HAP-1 (cell line): ENCODE results near the gene ERICH6B.
A peak's percentile ranks its signal among the peaks of the same experiment; 100 is the strongest.

Source experiments
- DNase-seq, 2 experiments: peaks; one replicate each; pipeline ENCODE4 v3.0.0-alpha.2; 2016 to 2020; ENCODE audit warnings: low spot score in 2 of 2
- H3K27me3 ChIP-seq: fragments of 250-450 bp; sonication (Bioruptor Pico); 2 replicates; pipeline ENCODE4 v1.5.1; 2020; ENCODE audit warnings: low read depth, mild to moderate bottlenecking, moderate library complexity
- H3K36me3 ChIP-seq: fragments of 250-450 bp; sonication (Bioruptor Pico); replicated peaks from 2 replicates; pipeline ENCODE4 v1.5.1; 2020; ENCODE audit warnings: mild to moderate bottlenecking
- H3K4me1 ChIP-seq: fragments of 250-450 bp; sonication (Bioruptor Pico); 2 replicates; pipeline ENCODE4 v1.5.1; 2020; ENCODE audit warnings: mild to moderate bottlenecking
- H3K4me3 ChIP-seq: fragments of 250-450 bp; sonication (Bioruptor Pico); 2 replicates; pipeline ENCODE4 v1.5.1; 2020; ENCODE audit warnings: mild to moderate bottlenecking, moderate library complexity
- H3K9me3 ChIP-seq: fragments of 250-450 bp; sonication (Bioruptor Pico); 2 replicates; pipeline ENCODE4 v1.5.1; 2020; ENCODE audit warnings: mild to moderate bottlenecking, moderate library complexity
- in situ Hi-C: fragments of 300-500 bp; cut with MboI; formaldehyde crosslinking; loops from 3 replicates; pipeline ENCODE4 v1.14.3; 2020; ENCODE audit warnings: low sequenced_read_pairs, inconsistent platforms, mixed read lengths

Gene ERICH6B

GRCh38 chr13:45592758-45593157, 22.8 kb downstream of the ERICH6B start:
- H3K36me3 ChIP-seq: no peaks in the 10 kb centered on the region
- DNase-seq: no peak
- H3K4me3 ChIP-seq: no peak overlapping the region
- no peaks in the 10 kb centered on the region for H3K4me1 ChIP-seq
- H3K9me3 ChIP-seq: no peaks in the 10 kb centered on the region
- peaks cover 5% of the 10 kb centered on the region; the same call in 1 of the 2 replicates for H3K27me3 ChIP-seq
- in situ Hi-C loops: no loop called here

GRCh38 chr13:45590066-45590465, 25.5 kb downstream of the ERICH6B start:
- Histone ChIP-seq H3K36me3 (no peaks in the 10 kb centered on the region), H3K4me3 (no peak overlapping the region), H3K9me3 (no peaks in the 10 kb centered on the region), H3K4me1 (no peaks in the 10 kb centered on the region), H3K27me3 (peaks cover 5% of the 10 kb centered on the region; the same call in 1 of the 2 replicates)
- no peak for DNase-seq
- in situ Hi-C loops: no loop called here

- Histone ChIP-seq H3K4me1 (no peaks in the 10 kb centered on the region), H3K4me3 (no peak overlapping the region), H3K27me3 (no peaks in the 10 kb centered on the region), H3K36me3 (no peaks in the 10 kb centered on the region), H3K9me3 (no peaks in the 10 kb centered on the region)
- no peak for DNase-seq
- in situ Hi-C loops: no loop called here
These were observed 27.6 kb downstream of the ERICH6B start for GRCh38 chr13:45587897-45588296.

- peak in 1 of 2 experiments; percentile 11 for DNase-seq
- in situ Hi-C loops: no loop called here
These were observed 30.7 kb downstream of the ERICH6B start for GRCh38 chr13:45584816-45585215.

GRCh38 chr13:45582408-45583076, 33.0 kb downstream of the ERICH6B start:
- in situ Hi-C loops: no loop called here
- H3K27me3 ChIP-seq: no peaks in the 10 kb centered on the region

More at GRCh38 chr13:45584816-45585215, 30.7 kb downstream of the ERICH6B start:
- Histone ChIP-seq H3K9me3 (no peaks in the 10 kb centered on the region), H3K4me3 (no peak overlapping the region), H3K36me3 (no peaks in the 10 kb centered on the region), H3K27me3 (no peaks in the 10 kb centered on the region), H3K4me1 (no peaks in the 10 kb centered on the region)

GRCh38 chr13:45576466-45576865, 39.1 kb downstream of the ERICH6B start:
- in situ Hi-C loops: no loop called here

More at GRCh38 chr13:45582408-45583076, 33.0 kb downstream of the ERICH6B start:
- no peak for DNase-seq
- H3K36me3 ChIP-seq: no peaks in the 10 kb centered on the region
- no peaks in the 10 kb centered on the region for H3K4me1 ChIP-seq
- no peaks in the 10 kb centered on the region for H3K9me3 ChIP-seq
- H3K4me3 ChIP-seq: no peak overlapping the region

GRCh38 chr13:45575830-45576180, 39.7 kb downstream of the ERICH6B start:
- DNase-seq: no peak
- Histone ChIP-seq H3K27me3 (no peaks in the 10 kb centered on the region), H3K4me1 (no peaks in the 10 kb centered on the region), H3K9me3 (no peaks in the 10 kb centered on the region), H3K4me3 (no peak overlapping the region), H3K36me3 (no peaks in the 10 kb centered on the region)
- in situ Hi-C loops: no loop called here

More at GRCh38 chr13:45576466-45576865, 39.1 kb downstream of the ERICH6B start:
- H3K27me3 ChIP-seq: no peaks in the 10 kb centered on the region
- H3K9me3 ChIP-seq: no peaks in the 10 kb centered on the region
- no peaks in the 10 kb centered on the region for H3K36me3 ChIP-seq
- no peaks in the 10 kb centered on the region for H3K4me1 ChIP-seq
- DNase-seq: no peak
- H3K4me3 ChIP-seq: no peak overlapping the region

GRCh38 chr13:45575146-45575829, 40.3 kb downstream of the ERICH6B start:
- in situ Hi-C loops: no loop called here

GRCh38 chr13:45565331-45565730, 50.2 kb downstream of the ERICH6B start:
- Histone ChIP-seq H3K27me3 (no peaks in the 10 kb centered on the region), H3K36me3 (no peaks in the 10 kb centered on the region), H3K9me3 (peaks cover 4% of the 10 kb centered on the region), H3K4me1 (no peaks in the 10 kb centered on the region), H3K4me3 (no peak overlapping the region)
- in situ Hi-C loops: no loop called here
- DNase-seq: no peak

More at GRCh38 chr13:45575146-45575829, 40.3 kb downstream of the ERICH6B start:
- H3K4me1 ChIP-seq: no peaks in the 10 kb centered on the region
- DNase-seq: no peak
- no peaks in the 10 kb centered on the region for H3K36me3 ChIP-seq
- H3K27me3 ChIP-seq: no peaks in the 10 kb centered on the region
- H3K4me3 ChIP-seq: no peak overlapping the region
- H3K9me3 ChIP-seq: no peaks in the 10 kb centered on the region

- DNase-seq: no peak
- Histone ChIP-seq H3K27me3 (no peaks in the 10 kb centered on the region), H3K4me1 (no peaks in the 10 kb centered on the region), H3K9me3 (peaks cover 4% of the 10 kb centered on the region), H3K4me3 (no peak overlapping the region), H3K36me3 (no peaks in the 10 kb centered on the region)
- in situ Hi-C loops: no loop called here
These were observed 51.3 kb downstream of the ERICH6B start for GRCh38 chr13:45564133-45564776.

GRCh38 chr13:45554604-45555109, 60.9 kb downstream of the ERICH6B start:
- in situ Hi-C loops: no loop called here

GRCh38 chr13:45548281-45548680, 67.3 kb downstream of the ERICH6B start:
- Histone ChIP-seq H3K36me3 (no peaks in the 10 kb centered on the region), H3K4me3 (no peak overlapping the region), H3K27me3 (no peaks in the 10 kb centered on the region), H3K9me3 (no peaks in the 10 kb centered on the region), H3K4me1 (no peaks in the 10 kb centered on the region)
- in situ Hi-C loops: no loop called here
- DNase-seq: no peak

More at GRCh38 chr13:45554604-45555109, 60.9 kb downstream of the ERICH6B start:
- Histone ChIP-seq H3K36me3 (no peaks in the 10 kb centered on the region), H3K27me3 (no peaks in the 10 kb centered on the region), H3K9me3 (no peaks in the 10 kb centered on the region), H3K4me3 (no peak overlapping the region), H3K4me1 (no peaks in the 10 kb centered on the region)
- DNase-seq: no peak

GRCh38 chr13:45546410-45546765, 69.2 kb downstream of the ERICH6B start:
- DNase-seq: no peak
- Histone ChIP-seq H3K36me3 (no peaks in the 10 kb centered on the region), H3K4me3 (no peak overlapping the region), H3K9me3 (no peaks in the 10 kb centered on the region), H3K4me1 (no peaks in the 10 kb centered on the region), H3K27me3 (no peaks in the 10 kb centered on the region)
- in situ Hi-C loops: no loop called here
